Myocyte (in vitro differentiated cells): Measurements from ENCODE around the gene AP1B1. TPM values are rescaled to one million over a fixed set of nuclear protein-coding genes. Genes with fewer than 3 reads are reported as not detected.
A peak's percentile ranks its signal among the peaks of the same experiment; 100 is the strongest.

Experiments
- DNase-seq: peaks from one replicate; pipeline ENCODE4 v3.0.0-alpha.2; 2012; ENCODE audit warnings: low read depth
- total RNA-seq: library from RNA; depleted of rRNA; stranded (reverse); fragments of >200 nt; gene quantifications from 2 replicates; pipeline ENCODE4 v1.2.3, GENCODE V29; 2014

AP1B1 gene
- total RNA-seq, 1 donor from 2014 or later, result 39.9 TPM

DNA sequence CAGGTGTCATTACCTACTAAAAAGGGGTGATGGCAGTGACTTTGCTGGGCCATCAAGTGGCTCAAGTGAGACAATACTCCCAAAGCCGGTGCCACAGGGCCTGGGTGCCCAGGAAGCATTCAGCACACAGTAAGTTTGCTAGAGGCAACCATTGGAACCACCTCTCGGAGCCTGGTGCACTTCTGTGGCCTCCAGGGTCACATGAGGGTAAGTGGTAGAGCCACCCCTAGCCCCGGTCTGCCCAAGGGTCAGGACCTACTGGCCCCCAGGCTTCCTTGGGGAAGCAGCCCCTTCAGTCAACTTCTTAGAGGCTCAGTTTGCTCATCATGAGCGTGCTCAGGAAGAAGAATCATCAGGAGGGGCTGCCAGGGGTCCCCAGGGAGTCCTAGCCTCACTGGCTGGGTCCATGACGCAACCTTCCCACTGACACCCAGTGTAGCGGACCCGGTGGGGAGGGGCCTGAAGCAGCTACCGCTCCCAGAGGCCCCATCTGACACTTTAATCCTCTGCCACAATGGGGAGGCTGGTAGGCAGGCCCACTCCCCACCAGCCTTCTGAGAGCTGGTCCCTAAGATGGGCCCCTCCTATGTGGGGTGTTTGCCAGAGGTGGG lies 55.4 kb downstream of the AP1B1 start:
- no peak for DNase-seq

DNA sequence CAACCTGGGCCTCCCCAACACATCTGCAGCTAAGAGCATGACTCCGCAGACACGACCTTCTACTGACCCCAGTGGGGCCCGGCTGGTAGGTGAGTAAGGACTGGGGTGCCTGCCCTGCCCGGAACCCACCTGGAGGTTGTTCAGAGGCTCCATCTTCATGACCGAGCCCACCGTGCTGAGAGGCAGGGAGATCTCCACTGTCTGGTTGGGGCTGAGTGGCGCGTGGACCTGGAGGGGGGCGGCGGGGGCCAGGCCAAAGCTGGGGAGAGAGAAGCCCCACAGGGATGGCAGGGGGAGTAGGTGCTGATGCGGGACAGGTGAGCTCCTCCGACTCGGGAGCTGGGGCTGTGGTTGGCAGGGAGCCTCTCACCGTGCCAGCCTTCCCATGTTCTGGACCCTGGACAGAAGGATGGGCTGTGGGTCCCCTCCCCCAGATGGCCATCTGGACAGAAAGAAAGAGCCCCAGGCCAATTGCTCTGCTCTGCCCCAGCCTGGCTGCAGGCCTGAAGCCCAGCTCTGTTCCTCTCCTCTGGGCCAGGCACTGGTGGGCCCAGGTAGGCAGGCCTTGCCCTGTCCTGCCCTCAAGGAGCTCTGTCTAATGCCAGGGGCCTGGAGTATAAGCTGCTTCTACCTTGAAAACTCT lies 56.6 kb downstream of the AP1B1 start:
- no peak for DNase-seq

DNA sequence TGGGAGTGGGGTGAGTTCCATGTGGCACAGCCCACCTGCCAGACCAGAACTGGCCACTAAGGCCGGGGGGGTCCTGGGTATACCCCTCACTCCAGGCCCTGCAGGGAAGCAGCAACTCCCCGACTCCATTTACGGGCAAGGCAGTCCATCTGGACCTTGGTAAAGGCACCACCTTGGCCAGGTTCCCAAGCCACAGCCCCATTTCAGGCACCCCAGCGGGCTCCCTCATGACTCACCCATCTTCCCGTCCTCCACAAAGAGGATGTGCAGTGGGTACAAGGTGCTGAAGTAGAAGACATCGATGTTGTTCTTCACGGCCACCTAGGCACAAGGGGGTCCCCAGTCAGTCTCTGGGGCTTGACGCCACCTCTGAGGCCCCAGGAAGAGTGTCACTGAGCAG lies 57.2 kb downstream of the AP1B1 start:
- no peak for DNase-seq

DNA sequence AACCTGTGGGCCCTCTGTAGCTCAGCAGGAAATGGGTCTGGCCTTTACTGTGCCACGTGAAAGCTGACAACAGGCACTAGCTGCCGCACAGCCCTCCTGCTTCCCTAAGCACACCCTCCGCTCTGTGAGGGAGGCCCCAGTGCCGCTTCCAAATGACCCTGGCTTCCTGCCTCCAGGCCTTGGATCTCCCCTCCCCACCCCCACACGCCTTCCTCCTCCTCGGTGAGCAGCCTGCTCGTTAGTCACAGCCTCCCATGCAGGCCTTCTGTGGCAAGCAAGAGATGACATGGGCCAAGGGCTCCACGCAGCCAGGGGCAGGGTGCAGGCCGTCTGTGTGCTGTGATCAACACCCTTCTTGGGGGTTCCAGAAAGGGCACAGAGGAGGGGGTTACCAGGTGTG lies 57.6 kb downstream of the AP1B1 start:
- no peak for DNase-seq

- DNase-seq, result no peak
Observed at GRCh38 chr22:29330291-29330690, 58.1 kb downstream of the AP1B1 start.

DNA sequence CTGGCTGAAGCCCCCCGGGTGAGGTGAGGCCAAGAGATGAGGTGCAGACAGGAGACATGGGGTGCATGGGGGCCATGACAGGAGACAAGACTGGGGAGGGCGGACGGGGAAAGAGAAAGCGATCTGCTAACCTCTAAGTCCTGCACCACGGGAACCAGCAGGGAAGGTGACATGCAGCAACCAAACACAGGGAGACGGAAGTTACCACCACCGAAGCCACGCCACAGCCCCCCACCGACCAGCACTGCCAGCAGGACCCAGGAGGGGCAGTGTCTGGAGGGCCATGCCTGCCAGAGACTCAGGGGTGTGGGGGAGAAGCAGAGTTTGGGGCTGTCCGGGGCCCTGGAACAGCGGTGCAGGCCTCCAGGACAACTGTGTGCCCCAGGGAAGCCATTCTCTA lies 58.8 kb downstream of the AP1B1 start:
- DNase-seq, result no peak

DNA sequence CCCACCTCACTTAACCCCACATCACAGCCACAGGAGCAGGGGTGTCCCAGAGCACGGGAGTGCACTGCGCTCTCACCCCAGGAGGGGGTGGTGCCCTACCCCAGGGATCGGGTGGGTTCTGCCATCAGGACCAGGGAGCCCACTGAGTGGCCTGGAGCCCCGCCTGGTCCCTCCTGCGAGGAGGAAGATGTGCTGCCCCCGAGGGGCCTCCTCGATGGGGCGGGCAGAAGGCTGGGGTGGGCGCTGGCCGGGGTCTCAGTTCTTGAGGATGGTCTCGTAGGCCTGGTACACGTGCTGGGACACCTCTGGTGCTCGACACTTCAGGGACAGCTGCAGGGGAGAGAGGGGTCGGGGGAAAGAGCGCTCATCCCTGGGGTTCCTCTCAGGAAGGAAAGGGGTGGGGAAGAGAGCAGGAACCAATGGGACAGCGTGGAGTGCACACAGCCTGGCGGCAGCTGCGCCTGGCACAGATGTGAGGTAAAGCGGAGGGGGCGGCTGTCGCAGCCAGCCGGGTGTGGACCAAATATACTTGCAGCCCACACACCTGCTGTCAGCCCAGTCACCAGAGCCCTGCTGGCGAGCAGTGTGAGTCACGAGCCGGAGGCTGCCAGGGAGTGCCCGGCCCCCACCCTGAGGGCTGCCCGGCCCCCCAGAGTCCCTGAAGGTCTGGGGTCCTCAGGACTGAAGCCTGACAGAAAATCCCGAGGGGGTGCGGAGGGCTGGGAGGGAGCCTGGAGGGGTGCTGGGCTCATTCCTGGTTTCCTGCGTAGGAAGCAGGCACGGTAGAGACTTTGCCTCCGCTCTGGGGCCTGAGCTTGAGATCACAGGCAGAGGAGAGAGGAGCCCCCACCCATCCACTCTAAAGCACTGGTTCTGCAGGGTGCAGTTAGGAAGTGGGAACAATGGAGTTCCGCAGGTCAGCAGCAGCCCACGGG lies 59.5 kb downstream of the AP1B1 start:
- DNase-seq, result peak; percentile 93

GRCh38 chr22:29328055-29328454 lies 60.3 kb downstream of the AP1B1 start:
- peak; percentile 81 for DNase-seq

DNA sequence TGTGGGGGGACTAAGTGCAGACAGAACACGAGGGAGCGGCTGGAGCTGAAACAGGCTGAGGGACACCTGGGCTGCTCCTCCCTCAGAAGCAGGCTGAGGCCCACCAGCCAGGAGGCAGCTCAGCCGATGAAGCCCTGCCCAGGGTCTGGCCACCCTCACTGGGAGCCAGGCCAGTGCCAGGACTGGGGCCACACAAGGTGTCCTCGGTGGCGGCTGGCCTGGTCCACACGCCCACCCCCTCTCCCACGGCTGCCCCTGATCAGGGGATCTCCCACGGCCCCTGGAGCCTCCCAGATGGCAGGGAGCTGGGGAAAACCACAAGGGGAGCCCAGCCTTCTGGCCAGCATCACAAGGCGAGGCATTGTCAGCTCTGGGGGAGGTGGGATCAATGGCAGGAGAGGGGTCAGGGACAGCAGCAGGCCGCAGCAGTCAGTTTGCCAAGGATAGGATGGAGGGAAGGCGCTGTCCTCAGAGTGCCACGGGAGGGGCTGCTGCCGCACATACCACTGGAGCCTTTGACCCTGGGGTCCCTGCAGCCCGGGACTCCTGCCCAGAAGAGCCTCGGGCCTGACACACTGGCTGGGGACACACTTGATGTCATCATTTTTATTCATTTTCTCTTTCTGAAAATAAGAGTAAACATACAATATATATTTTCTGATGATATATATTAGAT lies 61.1 kb downstream of the AP1B1 start:
- no peak for DNase-seq

- no peak for DNase-seq
Observed at GRCh38 chr22:29326481-29326880, 61.9 kb downstream of the AP1B1 start.

GRCh38 chr22:29325785-29326315 lies 62.5 kb downstream of the AP1B1 start:
- no peak for DNase-seq

DNA sequence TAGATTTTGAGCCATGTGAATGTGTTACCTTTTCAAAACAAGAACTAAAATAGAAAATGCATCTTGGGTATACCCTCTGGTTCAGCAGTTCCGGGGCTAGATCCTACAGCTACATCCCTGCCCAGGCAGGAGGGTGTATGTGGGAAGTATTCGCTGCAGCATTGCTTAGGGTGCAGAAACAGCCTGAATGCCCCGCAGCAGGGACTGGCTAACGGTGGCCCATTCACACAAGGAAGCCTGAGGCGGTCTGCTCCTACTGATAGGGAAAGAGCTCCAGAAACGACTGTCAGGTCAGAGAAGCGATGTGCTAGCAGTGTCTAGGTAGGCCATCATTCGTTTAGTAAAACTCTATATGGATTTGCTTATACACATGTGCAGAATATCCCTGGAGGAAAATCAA lies 63.0 kb downstream of the AP1B1 start:
- DNase-seq, result no peak

DNA sequence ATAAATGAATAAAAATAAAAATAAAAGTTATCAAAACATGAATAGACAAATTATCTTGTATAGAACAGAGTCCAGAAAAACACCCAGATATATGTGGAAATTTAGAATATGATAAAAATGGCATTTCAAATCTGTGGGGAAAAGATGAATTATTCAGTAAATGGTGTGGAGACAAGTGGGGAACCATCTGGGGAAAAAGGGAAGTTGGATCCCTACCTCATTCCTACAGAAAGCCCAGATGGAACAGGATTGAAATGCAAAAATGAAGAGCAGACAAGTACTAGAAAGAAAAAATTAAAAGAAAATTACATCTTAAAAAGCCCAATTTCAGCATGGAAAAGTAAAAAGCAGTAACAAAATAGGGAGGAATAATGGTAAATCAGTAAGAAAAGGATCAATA lies 64.7 kb downstream of the AP1B1 start:
- no peak for DNase-seq

- DNase-seq, result no peak
Observed at GRCh38 chr22:29320546-29320945, 67.8 kb downstream of the AP1B1 start.

DNA sequence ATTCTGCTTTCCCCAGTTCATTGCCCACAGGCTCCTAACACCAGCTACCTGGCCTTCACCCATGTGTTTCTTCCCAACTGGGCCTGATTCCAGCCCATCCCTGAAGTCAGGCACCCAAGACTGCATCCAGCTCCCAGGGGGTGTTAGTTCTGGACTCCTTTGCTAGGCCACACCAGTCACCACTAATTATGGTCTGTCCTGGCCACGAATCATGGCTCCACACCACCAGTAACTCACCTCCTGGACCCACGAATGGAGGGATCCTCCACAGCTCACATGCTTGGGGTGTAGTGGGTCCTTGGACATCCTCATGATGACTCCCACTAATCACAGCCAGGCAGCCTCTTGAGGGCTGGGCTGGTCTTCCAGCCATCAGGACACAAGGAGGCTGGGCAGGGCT lies 69.3 kb downstream of the AP1B1 start:
- no peak for DNase-seq

DNA sequence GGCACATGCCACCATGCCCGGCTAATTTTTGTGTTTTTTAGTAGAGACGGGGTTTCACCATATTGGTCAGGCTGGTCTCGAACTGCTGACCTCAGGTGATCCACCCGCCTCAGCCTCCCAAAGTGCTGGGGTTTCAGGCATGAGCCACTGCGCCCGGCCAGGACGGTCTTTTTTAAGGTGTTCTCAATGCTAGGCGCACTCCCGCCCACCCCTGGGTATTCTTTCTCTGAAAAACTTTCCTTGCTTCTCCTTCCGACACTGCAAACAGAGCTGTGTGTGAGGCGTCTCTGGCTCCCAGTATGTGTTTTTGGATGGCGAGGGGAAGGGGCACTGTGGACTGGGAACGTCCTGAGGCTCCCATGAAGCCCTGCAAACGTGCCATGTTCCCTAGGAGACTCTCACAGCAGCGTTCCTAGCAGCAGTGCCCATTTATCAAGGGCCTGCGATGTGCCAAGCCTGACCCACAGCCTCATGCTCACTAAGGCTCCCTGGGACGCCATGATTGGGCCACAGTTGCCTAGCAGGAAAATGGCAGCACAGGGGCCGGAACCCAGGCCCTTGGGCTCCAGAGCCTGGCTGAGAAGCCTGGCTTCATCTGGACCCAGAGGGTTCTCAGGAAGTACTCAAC lies 70.4 kb downstream of the AP1B1 start:
- no peak for DNase-seq

GRCh38 chr22:29316141-29316828 lies 72.1 kb downstream of the AP1B1 start:
- no peak for DNase-seq

DNA sequence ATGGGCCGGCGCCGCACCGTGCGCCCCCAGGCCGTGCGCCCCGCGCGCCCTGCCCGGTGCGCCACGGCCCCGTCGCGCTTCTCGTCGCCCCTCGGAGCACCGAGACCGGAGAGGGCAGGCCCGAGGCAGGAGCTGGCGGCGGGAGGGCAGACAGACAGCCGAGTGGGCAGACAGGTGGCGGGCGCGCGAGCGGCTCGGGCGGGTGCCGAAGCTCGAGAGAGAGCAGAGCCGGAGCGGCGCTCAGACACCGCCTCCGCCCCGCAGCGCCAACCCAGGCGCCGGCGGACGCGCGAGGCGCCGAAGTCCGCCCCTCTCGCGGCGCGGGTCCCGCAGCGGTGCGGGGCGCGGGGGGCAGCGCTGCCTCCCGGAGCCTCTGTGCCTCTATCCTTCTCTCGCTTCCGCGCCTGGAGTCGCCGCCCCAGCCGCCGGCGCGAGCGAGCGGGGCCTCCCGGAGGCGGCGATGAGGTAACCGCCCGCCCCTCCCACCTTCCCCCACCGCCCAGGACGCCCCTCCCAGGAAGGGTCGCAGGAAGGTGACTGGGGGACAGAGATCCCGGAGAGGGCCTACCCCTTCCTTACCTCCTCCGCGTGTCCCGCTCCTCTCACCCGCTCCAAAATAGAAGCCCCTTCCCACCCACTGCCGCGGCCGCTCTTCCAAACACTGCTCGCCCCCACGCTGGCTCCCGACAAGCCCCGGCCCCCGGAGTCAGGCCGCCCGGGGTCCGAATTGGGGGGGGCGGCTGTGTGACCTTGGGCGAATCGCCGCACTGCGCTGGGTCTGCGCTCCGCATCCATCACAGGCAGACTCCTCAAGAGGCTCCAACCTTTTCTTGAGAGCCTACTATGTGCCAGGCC lies 72.9 kb downstream of the AP1B1 start, which contains the start of gene RASL10A:
TSS of gene RASL10A (minus strand) at position 412 of the 855 bp plus-strand sequence. CDS start 451 bp downstream, outside the sequence.
- no peak for DNase-seq
